Neutrophil (primary cell): ENCODE results near the gene PTRHD1.

Experiments used
- H3K27ac ChIP-seq: fragments of 200-600 bp; sonication (generic); 2 replicates; pipeline ENCODE4 v1.5.1; 2016; ENCODE audit warnings: mild to moderate bottlenecking, moderate library complexity
- H3K27me3 ChIP-seq: fragments of 200-600 bp; sonication (generic); 2 replicates; pipeline ENCODE4 v1.6.0; 2016; ENCODE audit warnings: mild to moderate bottlenecking
- H3K36me3 ChIP-seq: fragments of 200-600 bp; sonication (generic); 2 replicates; pipeline ENCODE4 v1.5.1; 2017
- H3K4me1 ChIP-seq, 2 experiments: fragments of 200-600 bp in 1 of 2; sonication (generic) in 1 of 2; 1 replicate in 1 of 2; 2 replicates in 1 of 2; pipeline versions ENCODE4 v1.5.1 to v1.6.1; 2013 to 2016; ENCODE audit warnings: low read depth in 1 of 2, low read length in 1 of 2, mild to moderate bottlenecking in 1 of 2, moderate library complexity in 1 of 2; ENCODE audit not compliant: control insufficient read depth in 1 of 2, insufficient read depth in 1 of 2
- H3K4me3 ChIP-seq, 2 experiments: fragments of 200-600 bp in 1 of 2; sonication (generic) in 1 of 2; 1 replicate in 1 of 2; 2 replicates in 1 of 2; pipeline ENCODE4 v1.5.1; 2013 to 2016; ENCODE audit warnings: low read depth in 1 of 2, low read length in 1 of 2, mild to moderate bottlenecking in 1 of 2, moderate library complexity in 1 of 2
- H3K9me3 ChIP-seq: fragments of 200-600 bp; sonication (generic); 2 replicates; pipeline ENCODE4 v1.5.1; 2016
- TF ChIP-seq, protein P1 (sequence below): fragments of 200-600 bp; sonication (generic); IDR thresholded peaks from 2 replicates; pipeline ENCODE4 v1.5.1; 2016; ENCODE audit warnings: antibody characterized with exemption

The PTRHD1 gene

DNA sequence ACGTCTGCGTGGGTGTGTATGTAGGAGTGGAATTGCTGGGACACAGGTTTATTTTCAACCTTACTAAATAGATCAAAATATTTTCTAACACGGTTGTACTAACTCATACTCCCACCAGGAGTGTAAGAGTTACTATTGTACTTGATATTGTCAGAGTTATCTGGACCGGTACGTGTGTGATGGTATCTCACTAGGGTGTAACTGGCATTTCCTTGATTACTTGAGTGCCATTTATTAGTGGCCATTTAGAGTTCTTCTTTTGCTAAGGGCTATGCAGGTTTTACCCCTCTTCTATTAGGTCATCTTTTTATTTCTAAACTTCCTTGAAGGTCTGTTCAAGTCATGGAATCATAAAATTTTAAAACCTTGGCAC lies 33.6 kb upstream of the PTRHD1 start:
- no peak overlapping the region for H3K27ac ChIP-seq
- TF ChIP-seq, protein P1, sequence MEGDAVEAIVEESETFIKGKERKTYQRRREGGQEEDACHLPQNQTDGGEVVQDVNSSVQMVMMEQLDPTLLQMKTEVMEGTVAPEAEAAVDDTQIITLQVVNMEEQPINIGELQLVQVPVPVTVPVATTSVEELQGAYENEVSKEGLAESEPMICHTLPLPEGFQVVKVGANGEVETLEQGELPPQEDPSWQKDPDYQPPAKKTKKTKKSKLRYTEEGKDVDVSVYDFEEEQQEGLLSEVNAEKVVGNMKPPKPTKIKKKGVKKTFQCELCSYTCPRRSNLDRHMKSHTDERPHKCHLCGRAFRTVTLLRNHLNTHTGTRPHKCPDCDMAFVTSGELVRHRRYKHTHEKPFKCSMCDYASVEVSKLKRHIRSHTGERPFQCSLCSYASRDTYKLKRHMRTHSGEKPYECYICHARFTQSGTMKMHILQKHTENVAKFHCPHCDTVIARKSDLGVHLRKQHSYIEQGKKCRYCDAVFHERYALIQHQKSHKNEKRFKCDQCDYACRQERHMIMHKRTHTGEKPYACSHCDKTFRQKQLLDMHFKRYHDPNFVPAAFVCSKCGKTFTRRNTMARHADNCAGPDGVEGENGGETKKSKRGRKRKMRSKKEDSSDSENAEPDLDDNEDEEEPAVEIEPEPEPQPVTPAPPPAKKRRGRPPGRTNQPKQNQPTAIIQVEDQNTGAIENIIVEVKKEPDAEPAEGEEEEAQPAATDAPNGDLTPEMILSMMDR, result no peak

DNA sequence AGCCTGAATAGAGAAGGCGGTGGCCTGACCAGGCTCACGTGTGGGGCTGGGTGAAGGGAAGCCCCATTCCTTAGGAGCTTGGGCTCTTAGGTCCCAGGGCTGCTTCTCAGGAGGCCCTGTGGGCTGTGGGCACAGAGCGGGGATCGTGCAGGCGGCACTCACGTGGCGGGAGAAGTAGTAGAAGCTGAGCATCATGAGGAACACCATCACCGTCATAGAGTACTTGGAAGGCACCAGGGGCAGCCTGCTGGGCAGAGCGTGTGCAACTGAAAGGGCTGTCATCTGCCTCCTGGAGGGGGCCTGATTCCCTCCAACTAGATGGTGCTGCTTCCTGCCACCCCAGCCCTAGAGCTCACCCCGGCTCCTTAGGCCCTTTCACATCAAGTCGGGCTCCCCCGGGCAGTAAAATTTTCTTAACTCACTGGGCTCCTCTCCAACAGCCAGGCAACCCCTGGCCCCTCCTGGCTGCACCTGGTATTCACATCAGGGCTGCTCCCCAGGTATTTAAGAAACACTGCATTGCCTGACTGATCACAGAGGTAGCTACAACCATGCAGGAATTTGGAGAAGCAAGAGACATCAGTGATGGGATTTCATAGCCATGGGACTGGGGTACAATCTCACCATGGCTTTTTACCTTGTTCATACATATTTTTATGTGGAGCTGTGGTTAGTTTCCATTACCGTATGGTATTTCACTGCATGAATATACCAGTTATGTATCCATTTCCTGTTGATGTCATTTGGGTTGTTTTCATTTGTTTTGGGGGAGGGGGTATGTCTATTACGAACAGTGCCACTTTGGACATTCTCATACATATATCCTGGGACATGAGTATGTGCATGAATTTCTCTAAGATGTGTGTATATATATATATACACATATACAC lies 32.9 kb upstream of the PTRHD1 start:
- TF ChIP-seq, protein P1, result no peak
- Histone ChIP-seq H3K36me3 (peaks cover 23% of the 10 kb centered on the region), H3K4me3 (no peak overlapping the region), H3K4me1 (no peaks in the 10 kb centered on the region), H3K27ac (no peak overlapping the region), H3K27me3 (no peaks in the 10 kb centered on the region), H3K9me3 (no peaks in the 10 kb centered on the region)

More for the DNA sequence above, 33.6 kb upstream of the PTRHD1 start:
- Histone ChIP-seq H3K9me3 (no peaks in the 10 kb centered on the region), H3K4me1 (no peaks in the 10 kb centered on the region), H3K27me3 (no peaks in the 10 kb centered on the region), H3K36me3 (peaks cover 17% of the 10 kb centered on the region), H3K4me3 (no peak overlapping the region)

DNA sequence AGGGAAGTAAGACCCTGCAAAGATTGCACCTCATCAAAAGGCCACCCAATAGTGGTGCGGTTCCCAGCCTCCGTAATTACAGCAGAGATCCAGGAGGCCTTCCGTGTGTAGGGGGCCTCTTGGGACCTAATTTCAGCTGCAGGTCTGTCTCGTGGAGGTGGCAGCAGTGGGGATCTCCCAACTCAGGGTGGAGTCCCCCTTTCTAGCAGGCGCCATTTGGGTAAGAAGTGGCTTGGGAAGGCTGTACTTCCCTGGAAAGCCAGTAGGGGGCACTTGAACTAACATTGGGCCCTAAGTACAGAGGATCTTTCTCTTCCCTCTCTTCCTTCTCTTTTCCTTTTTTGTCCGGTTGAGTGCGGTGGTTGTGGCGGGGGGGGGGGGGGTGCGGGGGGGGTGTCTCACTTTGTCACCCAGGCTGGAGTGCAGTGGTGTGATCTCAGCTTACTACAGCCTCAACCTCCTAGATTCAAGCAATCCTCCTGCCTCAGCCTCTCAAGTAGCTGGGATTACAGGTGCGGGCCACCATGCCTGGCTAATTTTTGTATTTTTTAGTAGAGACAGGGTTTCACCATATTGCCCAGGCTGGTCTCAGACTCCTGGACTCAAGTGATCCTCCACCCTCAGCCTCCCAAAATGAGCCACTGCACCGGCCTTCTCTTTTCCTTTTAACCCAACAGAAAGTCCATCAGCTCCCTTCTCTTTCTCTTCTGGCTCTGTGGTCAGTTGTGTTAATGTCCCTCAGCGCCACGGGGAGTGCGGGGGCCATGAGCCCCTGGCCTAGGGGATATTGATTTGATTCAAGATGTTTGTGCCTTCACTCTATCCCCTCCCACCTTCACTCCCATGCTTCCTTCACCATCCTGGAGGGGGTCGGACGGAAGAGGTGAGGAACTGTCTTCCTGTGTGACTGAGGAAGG lies 32.0 kb upstream of the PTRHD1 start:
- H3K4me1 ChIP-seq, result no peaks in the 10 kb centered on the region
- TF ChIP-seq, protein P1, result peak; percentile 66
- no peak overlapping the region for H3K4me3 ChIP-seq
- H3K27me3 ChIP-seq, result no peaks in the 10 kb centered on the region
- peaks cover 32% of the 10 kb centered on the region for H3K36me3 ChIP-seq
- no peaks in the 10 kb centered on the region for H3K9me3 ChIP-seq
- no peak overlapping the region for H3K27ac ChIP-seq

DNA sequence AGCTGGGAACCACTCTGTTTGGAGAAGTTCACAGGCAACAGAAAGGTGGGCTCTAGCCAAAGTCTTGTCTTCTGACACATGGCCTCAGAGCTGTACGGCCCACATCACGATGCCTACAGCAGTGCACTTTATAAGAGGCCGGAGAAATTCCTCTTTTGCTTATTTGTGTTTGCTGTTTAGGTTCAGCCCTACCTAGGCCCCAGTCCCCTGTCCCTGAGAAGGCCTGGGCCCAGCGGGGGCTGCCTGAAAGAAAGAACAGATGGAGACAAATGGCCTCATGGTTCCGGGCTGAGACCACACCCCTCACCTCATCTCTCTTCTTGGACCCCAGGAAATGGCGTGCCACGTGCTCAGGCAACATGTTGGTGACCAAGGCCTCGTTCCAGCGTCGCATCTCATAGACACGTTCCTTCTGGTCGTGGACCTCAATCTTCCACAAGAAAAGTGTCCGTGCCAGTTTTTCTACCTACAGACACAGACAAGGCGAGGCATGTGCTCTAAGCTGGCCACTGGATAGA lies 30.9 kb upstream of the PTRHD1 start:
- H3K27me3 ChIP-seq, result no peaks in the 10 kb centered on the region
- TF ChIP-seq, protein P1, result no peak
- peaks cover 43% of the 10 kb centered on the region for H3K36me3 ChIP-seq
- no peak overlapping the region for H3K27ac ChIP-seq
- H3K9me3 ChIP-seq, result no peaks in the 10 kb centered on the region
- no peaks in the 10 kb centered on the region for H3K4me1 ChIP-seq
- no peak overlapping the region for H3K4me3 ChIP-seq

DNA sequence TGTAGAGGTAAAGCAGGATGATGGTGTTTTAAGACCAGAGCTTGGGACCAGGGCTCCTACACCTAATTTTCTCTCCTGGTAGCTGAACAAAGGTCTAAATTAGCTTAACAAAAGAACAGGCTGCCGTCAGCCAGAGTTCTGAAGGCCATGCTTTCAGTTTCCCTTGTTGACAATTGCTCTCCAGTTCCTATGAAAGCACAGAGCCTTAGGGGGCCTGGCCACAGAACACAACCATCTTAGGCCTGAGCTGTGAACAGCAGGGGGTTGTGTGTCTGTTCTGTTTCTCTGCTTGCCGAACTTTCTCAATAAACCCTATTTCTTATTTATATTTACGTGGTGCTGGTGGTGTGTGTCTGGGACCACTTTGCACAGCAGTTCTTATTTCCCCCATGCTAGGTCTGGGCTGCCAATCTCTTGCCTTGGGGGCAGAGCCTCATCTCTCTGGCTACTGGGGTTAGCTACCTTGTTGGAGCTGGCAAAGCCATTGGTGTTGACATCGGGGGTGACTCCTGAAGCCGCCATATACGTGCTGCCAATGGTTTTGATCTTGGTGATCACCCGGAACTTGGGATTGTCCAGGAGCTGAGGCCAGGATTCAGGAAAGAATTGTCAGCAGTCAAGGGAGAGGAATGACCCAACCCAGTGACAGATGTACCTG lies 29.0 kb upstream of the PTRHD1 start:
- Histone ChIP-seq H3K9me3 (no peaks in the 10 kb centered on the region), H3K27ac (no peak overlapping the region), H3K4me1 (no peaks in the 10 kb centered on the region), H3K36me3 (peaks cover 57% of the 10 kb centered on the region), H3K27me3 (no peaks in the 10 kb centered on the region), H3K4me3 (no peak overlapping the region)
- TF ChIP-seq, protein P1, result no peak
